Stimulated activated memory B cell treated with anti-CD40 and anti-IgM and Interleukin-4, amounts not matched to agents 10 μg/mL and 1 μg/mL and 100 μg/mL, for 72 hours (primary cell): Measurements from ENCODE around the gene ANO1.
"Not testable (repeated sequence)": the region's sequence is repeated elsewhere in the genome, so short reads cannot be mapped to it uniquely, and the experiment has no call there.

Experiments used
- ATAC-seq: fragments of 150-1000 bp; cut with Tn5 transposase; 2 replicates; pipeline ENCODE4 v1.10.0; 2021
- H3K27ac Mint-ChIP-seq: one replicate; pipeline ENCODE4 v1.8.0; 2022; ENCODE audit warnings: mild to moderate bottlenecking, mixed read lengths
- H3K27me3 Mint-ChIP-seq: one replicate; pipeline ENCODE4 v1.8.0; 2022; ENCODE audit warnings: mixed read lengths
- H3K36me3 Mint-ChIP-seq: one replicate; pipeline ENCODE4 v1.8.0; 2022; ENCODE audit warnings: mixed read lengths
- H3K4me1 Mint-ChIP-seq: one replicate; pipeline ENCODE4 v1.8.0; 2022; ENCODE audit warnings: mixed read lengths
- H3K4me3 Mint-ChIP-seq: one replicate; pipeline ENCODE4 v1.8.0; 2022; ENCODE audit warnings: mild to moderate bottlenecking, moderate library complexity, mixed read lengths
- H3K9me3 Mint-ChIP-seq: one replicate; pipeline ENCODE4 v1.8.0; 2022; ENCODE audit warnings: mixed read lengths

Gene ANO1

GRCh38 chr11:70078095-70078780 is at the start of gene ANO1:
TSS of gene ANO1 (plus strand) at chr11:70078317. CDS start at chr11:70078607, 290 bp downstream.
- no peak within 1 kb of the TSS for H3K4me3 Mint-ChIP-seq
- no peak within 1 kb of the TSS for H3K27ac Mint-ChIP-seq
- ATAC-seq, result no peak
- H3K36me3 Mint-ChIP-seq, result no peaks in the 10 kb centered on the region
- peaks cover 9% of the 10 kb centered on the region for H3K4me1 Mint-ChIP-seq
- H3K9me3 Mint-ChIP-seq, result no peaks in the 10 kb centered on the region
- H3K27me3 Mint-ChIP-seq, result peaks cover 61% of the 10 kb centered on the region

GRCh38 chr11:70029115-70029860 is 48.8 kb upstream of the ANO1 start:
- ATAC-seq, result no peak
- Mint-ChIP-seq H3K4me3 (no peak overlapping the region), H3K4me1 (no peaks in the 10 kb centered on the region), H3K36me3 (no peaks in the 10 kb centered on the region), H3K27ac (no peak overlapping the region), H3K9me3 (no peaks in the 10 kb centered on the region), H3K27me3 (peaks cover 21% of the 10 kb centered on the region)

- ATAC-seq, result no peak
- no peak overlapping the region for H3K4me3 Mint-ChIP-seq
- H3K36me3 Mint-ChIP-seq, result no peaks in the 10 kb centered on the region
- no peaks in the 10 kb centered on the region for H3K9me3 Mint-ChIP-seq
- H3K27me3 Mint-ChIP-seq, result peaks cover 21% of the 10 kb centered on the region
- no peak overlapping the region for H3K27ac Mint-ChIP-seq
- H3K4me1 Mint-ChIP-seq, result no peaks in the 10 kb centered on the region
These were observed 48.2 kb upstream of the ANO1 start for GRCh38 chr11:70029861-70030380.

GRCh38 chr11:70030412-70030811 is 47.7 kb upstream of the ANO1 start:
- ATAC-seq, result no peak
- Mint-ChIP-seq H3K27ac (no peak overlapping the region), H3K4me1 (no peaks in the 10 kb centered on the region), H3K9me3 (no peaks in the 10 kb centered on the region), H3K4me3 (no peak overlapping the region), H3K27me3 (peaks cover 21% of the 10 kb centered on the region), H3K36me3 (no peaks in the 10 kb centered on the region)

- no peak for ATAC-seq
- Mint-ChIP-seq H3K36me3 (no peaks in the 10 kb centered on the region), H3K9me3 (peaks cover 1% of the 10 kb centered on the region), H3K27ac (no peak overlapping the region), H3K4me3 (no peak overlapping the region), H3K27me3 (peaks cover 30% of the 10 kb centered on the region), H3K4me1 (no peaks in the 10 kb centered on the region)
These were observed 46.3 kb upstream of the ANO1 start for GRCh38 chr11:70031631-70032469.

- Mint-ChIP-seq H3K27ac (no peak overlapping the region), H3K36me3 (no peaks in the 10 kb centered on the region), H3K9me3 (peaks cover 6% of the 10 kb centered on the region), H3K4me1 (no peaks in the 10 kb centered on the region), H3K4me3 (no peak overlapping the region), H3K27me3 (peaks cover 30% of the 10 kb centered on the region)
- ATAC-seq, result no peak
These were observed 45.7 kb upstream of the ANO1 start for GRCh38 chr11:70032470-70032795.

- no peak overlapping the region for H3K4me3 Mint-ChIP-seq
- peaks cover 7% of the 10 kb centered on the region for H3K9me3 Mint-ChIP-seq
- peaks cover 30% of the 10 kb centered on the region for H3K27me3 Mint-ChIP-seq
- ATAC-seq, result no peak
- no peaks in the 10 kb centered on the region for H3K36me3 Mint-ChIP-seq
- no peak overlapping the region for H3K27ac Mint-ChIP-seq
- H3K4me1 Mint-ChIP-seq, result no peaks in the 10 kb centered on the region
These were observed 45.0 kb upstream of the ANO1 start for GRCh38 chr11:70032943-70033710.

- Mint-ChIP-seq H3K36me3 (no peaks in the 10 kb centered on the region), H3K27me3 (peaks cover 30% of the 10 kb centered on the region), H3K27ac (no peak overlapping the region), H3K4me3 (no peak overlapping the region), H3K4me1 (no peaks in the 10 kb centered on the region), H3K9me3 (peaks cover 11% of the 10 kb centered on the region)
- ATAC-seq, result no peak
These were observed 44.4 kb upstream of the ANO1 start for GRCh38 chr11:70033711-70034070.

- H3K9me3 Mint-ChIP-seq, result peaks cover 14% of the 10 kb centered on the region
- H3K4me1 Mint-ChIP-seq, result no peaks in the 10 kb centered on the region
- peaks cover 31% of the 10 kb centered on the region for H3K27me3 Mint-ChIP-seq
- ATAC-seq, result no peak
- no peak overlapping the region for H3K4me3 Mint-ChIP-seq
- H3K36me3 Mint-ChIP-seq, result no peaks in the 10 kb centered on the region
- no peak overlapping the region for H3K27ac Mint-ChIP-seq
These were observed 43.3 kb upstream of the ANO1 start for GRCh38 chr11:70034740-70035365.

- H3K36me3 Mint-ChIP-seq, H3K4me1 Mint-ChIP-seq, H3K4me3 Mint-ChIP-seq, ATAC-seq, H3K27ac Mint-ChIP-seq: not testable (repeated sequence)
- Mint-ChIP-seq H3K27me3 (peaks cover 39% of the 10 kb centered on the region), H3K9me3 (peaks cover 14% of the 10 kb centered on the region)
These were observed 42.5 kb upstream of the ANO1 start for GRCh38 chr11:70035665-70036064.

- Mint-ChIP-seq H3K27ac (no peak overlapping the region), H3K9me3 (peaks cover 20% of the 10 kb centered on the region), H3K36me3 (peaks cover 3% of the 10 kb centered on the region), H3K27me3 (peaks cover 30% of the 10 kb centered on the region), H3K4me3 (no peak overlapping the region), H3K4me1 (no peaks in the 10 kb centered on the region)
- ATAC-seq, result no peak
These were observed 40.9 kb upstream of the ANO1 start for GRCh38 chr11:70036971-70037882.

GRCh38 chr11:70038034-70038834 is 39.9 kb upstream of the ANO1 start:
- H3K36me3 Mint-ChIP-seq, result peaks cover 6% of the 10 kb centered on the region
- no peaks in the 10 kb centered on the region for H3K4me1 Mint-ChIP-seq
- peaks cover 20% of the 10 kb centered on the region for H3K27me3 Mint-ChIP-seq
- peaks cover 26% of the 10 kb centered on the region for H3K9me3 Mint-ChIP-seq
- no peak overlapping the region for H3K4me3 Mint-ChIP-seq
- H3K27ac Mint-ChIP-seq, result no peak overlapping the region
- ATAC-seq, result no peak

- H3K4me1 Mint-ChIP-seq, result no peaks in the 10 kb centered on the region
- peaks cover 29% of the 10 kb centered on the region for H3K9me3 Mint-ChIP-seq
- H3K27me3 Mint-ChIP-seq, result peaks cover 27% of the 10 kb centered on the region
- H3K27ac Mint-ChIP-seq, result no peak overlapping the region
- no peak for ATAC-seq
- no peak overlapping the region for H3K4me3 Mint-ChIP-seq
- H3K36me3 Mint-ChIP-seq, result peaks cover 6% of the 10 kb centered on the region
These were observed 37.7 kb upstream of the ANO1 start for GRCh38 chr11:70040452-70040851.
